ENCODE results near the gene DTHD1. TPM values are rescaled to one million over a fixed set of nuclear protein-coding genes. Genes with fewer than 3 reads are reported as not detected.

The DTHD1 gene
- total RNA-seq, 4 donors from 2014 or later: 0.19 to 1.0 (median 0.30) TPM

- 44 to 46% methylated on average over 2 of the region's 2 CpGs for WGBS, 2 donors
- intact Hi-C loops (cut with DNase I): no loop called here
- Histone ChIP-seq H3K9me3 (no peaks in the 10 kb centered on the region), H3K36me3 (no peaks in the 10 kb centered on the region), H3K4me1 (no peaks in the 10 kb centered on the region), H3K4me3 (no peak overlapping the region), H3K27me3 (no peaks in the 10 kb centered on the region), H3K27ac (no peak overlapping the region)
- DNase-seq: no peak
- TF ChIP-seq CTCF (IDR thresholded peaks at IDR 0.05): no peak
- no peak for TF ChIP-seq POLR2A (IDR thresholded peaks at IDR 0.05)
These were observed 81.6 kb downstream of the DTHD1 start for GRCh38 chr4:36363024-36363423.

GRCh38 chr4:36374836-36375511, 93.6 kb downstream of the DTHD1 start:
- no peak overlapping the region for H3K27ac ChIP-seq
- no peak for DNase-seq
- no peaks in the 10 kb centered on the region for H3K27me3 ChIP-seq
- H3K4me3 ChIP-seq: no peak overlapping the region
- TF ChIP-seq CTCF (IDR thresholded peaks at IDR 0.05): no peak
- no peak for TF ChIP-seq POLR2A (IDR thresholded peaks at IDR 0.05)
- H3K36me3 ChIP-seq: no peaks in the 10 kb centered on the region
- H3K4me1 ChIP-seq: no peaks in the 10 kb centered on the region
- peaks cover 0 to 12% (median 0%) of the 10 kb centered on the region in 3 donors for H3K9me3 ChIP-seq
- 100% methylated on average over 2 of the region's 40 CpGs; no CpG with 5 or more reads in 1 of the 2 donors for WGBS, 2 donors
- intact Hi-C loops (cut with DNase I): no loop called here

DNA sequence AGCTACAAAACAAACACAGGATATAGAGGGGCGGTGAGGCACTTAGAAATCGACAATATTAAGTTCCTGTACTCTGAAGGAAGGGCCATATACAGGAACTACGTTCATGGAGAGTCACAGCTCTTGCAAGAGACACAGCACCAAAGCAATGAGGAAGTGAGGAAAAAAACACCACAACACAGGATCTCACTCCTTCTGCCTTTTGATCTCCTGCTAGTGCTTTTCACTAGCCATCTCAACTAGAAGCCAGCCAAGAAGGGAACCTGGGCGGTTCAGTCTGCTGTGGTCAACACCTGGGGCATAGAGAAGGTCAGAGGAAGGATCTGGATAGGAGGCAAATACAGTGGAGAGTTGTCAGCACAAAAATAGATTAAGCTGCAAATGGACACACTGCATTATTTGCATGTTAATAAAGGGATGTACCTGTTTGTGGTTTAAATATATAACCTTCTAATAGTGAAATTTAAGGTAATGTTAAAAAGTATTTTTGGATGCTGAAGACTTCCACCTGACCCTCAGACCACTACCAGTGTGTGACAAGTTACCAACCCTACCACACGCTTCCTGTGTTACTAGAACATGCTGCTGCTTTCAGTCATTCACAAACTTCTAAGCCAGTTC, 104.6 kb downstream of the DTHD1 start:
- Histone ChIP-seq H3K4me3 (no peak overlapping the region), H3K36me3 (no peaks in the 10 kb centered on the region), H3K27me3 (peaks cover 0 to 14% (median 0%) of the 10 kb centered on the region in 4 donors), H3K27ac (no peak overlapping the region), H3K4me1 (no peaks in the 10 kb centered on the region), H3K9me3 (no peaks in the 10 kb centered on the region)
- TF ChIP-seq CTCF (IDR thresholded peaks at IDR 0.05) (no peak), POLR2A (IDR thresholded peaks at IDR 0.05) (no peak)
- 38 to 39% methylated on average over 5 of the region's 5 CpGs for WGBS, 2 donors
- DNase-seq: no peak
- intact Hi-C loops (cut with DNase I): no loop called here

- H3K4me3 ChIP-seq: no peak overlapping the region
- intact Hi-C loops (cut with DNase I): no loop called here
- no peaks in the 10 kb centered on the region for H3K4me1 ChIP-seq
- no peaks in the 10 kb centered on the region for H3K9me3 ChIP-seq
- DNase-seq: no peak
- H3K27ac ChIP-seq: no peak overlapping the region
- no peak for TF ChIP-seq CTCF (IDR thresholded peaks at IDR 0.05)
- no peak for TF ChIP-seq POLR2A (IDR thresholded peaks at IDR 0.05)
- H3K36me3 ChIP-seq: no peaks in the 10 kb centered on the region
- H3K27me3 ChIP-seq: peaks cover 0 to 14% (median 0%) of the 10 kb centered on the region in 4 donors
These were observed 105.3 kb downstream of the DTHD1 start for GRCh38 chr4:36386691-36387090.

GRCh38 chr4:36388710-36389109, 107.3 kb downstream of the DTHD1 start:
- no peak for TF ChIP-seq CTCF (IDR thresholded peaks at IDR 0.05)
- TF ChIP-seq POLR2A (IDR thresholded peaks at IDR 0.05): no peak
- DNase-seq: no peak
- Histone ChIP-seq H3K27me3 (peaks cover 0 to 14% (median 0%) of the 10 kb centered on the region in 4 donors), H3K9me3 (no peaks in the 10 kb centered on the region), H3K36me3 (no peaks in the 10 kb centered on the region), H3K27ac (no peak overlapping the region), H3K4me1 (no peaks in the 10 kb centered on the region), H3K4me3 (no peak overlapping the region)
- intact Hi-C loops (cut with DNase I): no loop called here
- WGBS, 2 donors: 43 to 44% methylated on average over 5 of the region's 5 CpGs
